ENCODE results near the gene TMEM45B.
"Not testable (repeated sequence)": the region's sequence is repeated elsewhere in the genome, so short reads cannot be mapped to it uniquely, and the experiment has no call there.

The TMEM45B gene

GRCh38 chr11:129815596-129816461, at the start of gene TMEM45B:
TMEM45B (plus strand) TSS chr11:129815848; CDS start chr11:129852483, 36,635 bp downstream.
- in situ Hi-C loops (cut with MboI; ENCODE audit: low sequenced_read_pairs): no loop called here

DNA sequence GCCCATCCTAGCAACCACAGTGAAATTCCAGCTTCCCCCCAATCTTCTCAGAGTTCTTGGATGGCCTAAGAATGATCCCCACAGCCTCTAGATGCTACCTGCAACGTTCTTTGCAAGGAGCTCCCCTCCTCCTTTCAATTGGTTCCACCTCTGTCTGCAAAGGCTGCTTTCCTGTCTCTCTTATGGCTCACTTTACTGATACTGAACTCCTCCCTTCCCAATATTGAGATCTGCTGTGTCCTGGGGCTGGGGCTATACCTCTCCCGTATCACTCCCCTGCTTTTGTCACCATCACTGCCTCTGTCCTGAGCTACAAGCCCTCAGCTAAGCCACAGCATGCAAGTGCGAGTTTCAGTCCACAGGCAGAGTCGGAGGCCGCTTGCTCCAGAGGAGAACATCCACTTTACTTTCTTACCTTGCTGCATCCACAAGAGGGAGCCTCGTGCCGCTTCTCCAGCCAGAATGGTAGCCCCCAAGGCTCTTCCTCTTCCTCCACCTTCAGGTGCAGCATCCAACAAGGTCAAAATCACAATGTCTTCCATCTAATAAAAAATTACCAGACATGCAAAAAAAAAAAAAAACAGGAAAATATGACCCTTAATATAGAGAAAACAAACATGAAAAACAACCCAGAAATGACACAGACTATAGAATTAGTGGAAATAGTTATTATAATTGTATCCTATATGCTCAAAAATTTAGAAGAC, 48.6 kb upstream of the TMEM45B start:
- in situ Hi-C loops (cut with MboI; ENCODE audit: low sequenced_read_pairs): no loop called here

GRCh38 chr11:129767827-129768226, 47.8 kb upstream of the TMEM45B start:
- in situ Hi-C loops (cut with MboI; ENCODE audit: low sequenced_read_pairs): no loop called here

DNA sequence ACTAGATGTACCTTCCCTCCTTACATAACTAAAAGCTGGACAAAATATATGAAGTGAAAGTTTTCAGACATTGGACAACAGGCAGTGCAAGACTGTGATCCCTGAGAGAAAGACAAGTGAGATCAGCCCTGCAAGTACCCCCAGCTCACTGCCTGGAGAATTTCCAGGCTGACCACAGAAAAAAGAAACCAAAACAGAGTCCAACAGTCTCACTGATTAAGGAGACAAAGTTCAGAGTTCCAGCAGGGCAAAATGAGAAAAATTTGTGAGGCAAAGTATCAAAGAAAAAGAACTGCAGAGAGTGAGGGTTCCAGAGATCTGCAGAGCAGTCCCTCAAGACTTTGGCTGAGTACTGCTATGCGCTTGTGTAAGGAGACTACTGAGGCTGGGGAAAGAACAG, 47.3 kb upstream of the TMEM45B start:
- in situ Hi-C loops (cut with MboI; ENCODE audit: low sequenced_read_pairs): no loop called here

DNA sequence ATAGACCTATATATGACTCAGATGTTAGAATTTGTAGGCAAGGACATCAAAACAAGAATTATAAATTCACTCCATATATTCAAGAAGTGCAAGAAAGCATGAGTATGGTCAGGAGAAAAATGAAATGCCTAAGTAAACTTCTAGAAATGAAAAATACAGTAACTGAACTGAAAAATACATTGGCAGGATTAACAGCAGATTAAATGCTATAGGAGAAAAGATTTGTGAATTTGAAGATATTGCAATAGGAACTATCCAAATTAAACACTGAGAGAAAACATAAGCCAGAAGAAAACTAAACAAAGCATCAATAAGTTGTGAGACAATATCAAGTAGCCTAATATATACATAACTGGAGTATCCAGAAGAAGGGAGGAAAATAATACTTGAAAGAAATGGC, 46.6 kb upstream of the TMEM45B start:
- in situ Hi-C loops (cut with MboI; ENCODE audit: low sequenced_read_pairs): no loop called here

GRCh38 chr11:129770993-129771392, 44.7 kb upstream of the TMEM45B start:
- in situ Hi-C loops (cut with MboI; ENCODE audit: low sequenced_read_pairs): no loop called here

DNA sequence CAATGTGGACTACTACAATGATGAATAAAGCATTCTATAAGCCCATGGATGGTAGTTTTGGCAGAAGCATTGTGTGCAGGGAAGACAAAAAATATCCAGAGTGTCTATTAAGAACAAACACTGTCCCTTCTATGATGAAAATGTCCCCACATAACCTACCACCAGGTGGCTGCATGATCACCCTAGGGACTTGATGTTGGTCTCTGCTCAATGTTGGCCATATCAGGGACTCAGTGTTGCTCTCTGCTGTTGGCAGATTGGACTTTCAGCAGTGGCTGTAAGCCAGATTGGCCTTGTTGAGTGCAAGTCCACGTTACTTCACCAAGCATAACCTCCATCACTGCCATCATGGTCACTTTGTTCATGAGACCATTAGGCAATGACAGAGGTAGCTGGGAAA, 44.2 kb upstream of the TMEM45B start:
- in situ Hi-C loops (cut with MboI; ENCODE audit: low sequenced_read_pairs): not testable (repeated sequence)

DNA sequence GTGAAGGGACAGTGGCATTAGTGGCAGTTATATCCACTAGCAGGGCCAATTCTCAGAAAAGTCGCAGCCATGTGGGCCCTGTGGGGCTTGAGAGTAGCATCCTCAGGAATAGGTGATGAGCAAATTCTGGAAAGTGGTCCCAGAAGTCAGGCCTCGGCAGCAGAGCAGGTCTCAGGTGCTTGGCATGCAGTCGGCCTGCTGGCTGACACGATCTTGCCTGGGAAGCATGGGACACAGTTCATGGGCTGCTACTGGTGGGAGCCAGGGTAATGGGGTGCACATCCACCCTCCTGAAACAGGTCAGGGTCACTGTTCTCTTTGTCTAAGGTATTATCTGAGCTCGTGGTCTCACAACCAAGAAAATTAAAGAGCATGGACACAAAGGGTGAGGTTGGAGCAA, 36.8 kb upstream of the TMEM45B start:
- in situ Hi-C loops (cut with MboI; ENCODE audit: low sequenced_read_pairs): no loop called here

DNA sequence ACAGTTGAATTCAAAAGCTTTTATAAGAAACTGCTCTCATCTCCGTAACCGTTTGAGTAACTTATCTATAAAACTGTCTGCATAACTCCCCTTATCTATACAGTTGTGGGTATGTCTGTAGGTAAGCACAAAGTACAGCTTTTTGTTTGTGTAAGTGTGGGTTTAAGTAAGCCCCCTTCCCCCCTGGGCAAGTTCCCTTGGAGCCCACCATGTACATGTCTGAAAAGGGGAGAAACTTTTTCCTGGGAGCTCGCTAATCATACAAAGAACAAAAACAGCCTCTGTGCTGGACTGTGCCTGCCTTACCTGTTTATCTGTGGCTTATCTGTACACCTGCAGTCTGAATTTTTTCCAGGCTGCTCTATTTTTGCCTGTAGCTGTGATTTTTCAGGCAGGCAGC, 36.3 kb upstream of the TMEM45B start:
- in situ Hi-C loops (cut with MboI; ENCODE audit: low sequenced_read_pairs): no loop called here

- in situ Hi-C loops (cut with MboI; ENCODE audit: low sequenced_read_pairs): no loop called here
Measured at GRCh38 chr11:129785383-129786111, 30.1 kb upstream of the TMEM45B start.

- in situ Hi-C loops (cut with MboI; ENCODE audit: low sequenced_read_pairs): not testable (repeated sequence)
Measured at GRCh38 chr11:129786112-129786416, 29.6 kb upstream of the TMEM45B start.

DNA sequence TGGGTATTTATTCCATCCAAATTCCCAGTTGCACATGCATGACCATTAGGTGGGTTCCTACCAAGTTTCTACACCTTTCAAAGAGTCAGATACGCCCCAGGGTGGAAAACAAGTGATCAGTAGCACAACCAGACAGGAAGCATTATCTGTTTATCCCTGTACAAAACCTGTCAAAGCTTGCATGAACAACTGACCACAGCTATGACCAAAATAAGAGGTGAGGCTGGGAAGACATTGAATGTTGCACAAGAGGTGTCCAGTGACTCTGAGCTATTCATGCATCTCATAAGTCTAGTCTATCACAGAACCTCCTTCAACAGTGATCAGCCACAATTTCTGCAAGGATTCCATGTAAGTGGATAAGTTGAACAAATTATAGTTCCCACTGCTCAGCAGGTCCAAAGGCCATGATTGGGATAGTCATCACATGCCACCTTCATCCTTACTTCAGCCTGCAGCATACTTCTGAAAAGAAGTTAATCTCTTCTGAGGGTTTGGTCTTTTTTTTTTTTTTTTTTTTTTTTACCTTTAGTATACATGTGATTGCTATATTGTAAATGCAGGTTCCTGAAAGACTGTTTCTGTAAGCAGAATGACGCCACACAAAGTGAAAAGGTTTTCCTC, 28.0 kb upstream of the TMEM45B start:
- in situ Hi-C loops (cut with MboI; ENCODE audit: low sequenced_read_pairs): no loop called here

DNA sequence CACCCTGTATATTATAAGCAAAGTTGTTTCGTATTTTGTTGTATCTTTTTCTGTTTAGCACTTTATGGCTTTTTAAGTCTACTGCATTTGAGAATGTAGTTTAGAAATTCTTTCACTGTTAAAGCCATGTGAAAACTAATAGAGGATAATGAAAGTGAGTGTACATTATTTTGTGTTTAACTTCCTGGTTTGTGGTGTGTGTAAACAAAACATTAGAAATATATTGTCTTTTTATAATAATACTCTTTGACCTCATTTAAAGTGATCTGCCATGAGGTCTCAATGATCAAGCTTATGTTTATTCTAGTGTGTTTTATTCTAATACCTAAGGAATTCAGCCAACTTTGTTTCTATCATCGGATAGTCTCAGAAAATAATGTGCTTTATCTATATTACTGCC, 27.4 kb upstream of the TMEM45B start:
- in situ Hi-C loops (cut with MboI; ENCODE audit: low sequenced_read_pairs): no loop called here

DNA sequence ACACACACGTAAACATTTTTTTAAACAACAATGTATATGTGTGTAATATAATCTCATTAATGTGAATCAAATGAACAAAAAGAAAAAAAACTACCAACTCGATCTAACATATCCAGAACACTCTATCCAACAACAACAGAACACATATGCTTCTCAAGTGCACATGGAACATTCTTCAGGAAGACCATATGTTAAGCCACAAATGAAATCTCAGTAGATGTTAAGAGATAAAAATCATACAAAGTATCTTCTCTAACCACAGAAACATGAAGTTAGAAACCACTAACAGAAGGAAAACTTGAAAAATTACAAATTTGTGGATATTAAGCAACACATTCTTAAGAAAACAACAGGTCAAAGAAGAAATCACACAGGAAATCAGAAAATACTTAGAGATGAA, 25.5 kb upstream of the TMEM45B start:
- in situ Hi-C loops (cut with MboI; ENCODE audit: low sequenced_read_pairs): no loop called here

- in situ Hi-C loops (cut with MboI; ENCODE audit: low sequenced_read_pairs): no loop called here
Measured at GRCh38 chr11:129791515-129791914, 24.1 kb upstream of the TMEM45B start.

DNA sequence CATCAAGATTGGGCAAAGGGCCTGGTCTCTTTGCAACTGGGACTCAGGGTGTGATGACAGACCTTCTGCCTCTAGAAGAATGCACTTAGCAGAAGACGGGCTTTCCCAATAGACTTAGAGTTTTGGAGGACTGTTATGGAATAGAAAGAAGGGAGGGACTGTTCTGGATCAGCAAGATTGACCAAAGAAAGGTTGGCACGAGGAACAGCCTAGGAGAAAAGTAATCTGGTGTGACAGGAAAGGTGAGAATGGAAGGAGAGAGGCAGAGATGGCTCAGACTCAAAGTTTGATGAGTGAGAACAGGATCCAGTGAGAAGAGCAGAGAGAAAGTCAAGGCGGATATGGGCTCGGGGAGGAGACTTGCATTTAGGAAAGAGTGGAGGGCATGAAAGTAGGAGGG, 23.0 kb upstream of the TMEM45B start:
- in situ Hi-C loops (cut with MboI; ENCODE audit: low sequenced_read_pairs): no loop called here

- in situ Hi-C loops (cut with MboI; ENCODE audit: low sequenced_read_pairs): no loop called here
Measured at GRCh38 chr11:129795089-129795488, 20.6 kb upstream of the TMEM45B start.

DNA sequence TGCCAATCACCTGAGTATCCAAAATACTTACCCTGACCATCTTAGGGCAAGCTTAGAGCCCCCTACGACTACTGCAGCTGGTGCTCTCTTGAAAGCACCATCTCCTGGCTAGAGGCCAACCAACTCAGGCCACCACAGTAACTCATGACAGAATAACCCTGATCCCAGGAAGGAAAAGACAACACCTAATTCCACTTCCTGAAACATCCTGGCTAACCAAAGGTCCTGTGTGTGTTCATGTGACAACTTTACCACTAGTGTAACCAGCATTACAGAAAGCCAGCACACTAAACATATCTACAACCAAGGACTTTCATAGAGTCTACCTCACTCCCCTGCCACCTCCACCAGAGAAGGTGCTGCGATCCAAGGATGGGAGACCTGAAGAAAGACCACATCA, 17.4 kb upstream of the TMEM45B start:
- in situ Hi-C loops (cut with MboI; ENCODE audit: low sequenced_read_pairs): no loop called here

DNA sequence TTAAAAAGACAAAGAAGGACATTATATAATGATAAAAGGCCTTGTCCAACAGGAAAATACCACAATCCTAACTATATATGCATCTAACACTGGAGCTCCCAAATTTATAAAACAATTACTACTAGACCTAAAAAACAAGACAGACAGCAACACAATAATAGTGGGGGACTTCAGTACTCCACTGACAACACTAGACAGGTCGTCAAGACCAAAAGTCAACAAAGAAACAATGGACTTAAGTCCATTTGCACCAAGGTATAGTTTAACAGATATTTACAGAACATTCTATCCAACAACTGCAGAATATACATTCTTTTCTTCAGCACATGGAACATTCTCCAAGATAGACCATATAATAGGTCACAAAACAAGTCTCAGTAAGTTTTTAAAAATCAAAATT, 15.5 kb upstream of the TMEM45B start:
- in situ Hi-C loops (cut with MboI; ENCODE audit: low sequenced_read_pairs): not testable (repeated sequence)

- in situ Hi-C loops (cut with MboI; ENCODE audit: low sequenced_read_pairs): no loop called here
Measured at GRCh38 chr11:129800655-129801054, 15.0 kb upstream of the TMEM45B start.

- in situ Hi-C loops (cut with MboI; ENCODE audit: low sequenced_read_pairs): no loop called here
Measured at GRCh38 chr11:129803533-129803932, 12.1 kb upstream of the TMEM45B start.
